Nucleus accumbens (tissue), 56 donors: Measurements from ENCODE around the gene SP1.
"Not testable (repeated sequence)": the region's sequence is repeated elsewhere in the genome, so short reads cannot be mapped to it uniquely, and the experiment has no call there.

ENCODE experiments used
- DNase-seq, 56 donors: peaks; one replicate each; lab custom pipeline; 2025; lab: John Stamatoyannopoulos, UW

The SP1 gene

DNA sequence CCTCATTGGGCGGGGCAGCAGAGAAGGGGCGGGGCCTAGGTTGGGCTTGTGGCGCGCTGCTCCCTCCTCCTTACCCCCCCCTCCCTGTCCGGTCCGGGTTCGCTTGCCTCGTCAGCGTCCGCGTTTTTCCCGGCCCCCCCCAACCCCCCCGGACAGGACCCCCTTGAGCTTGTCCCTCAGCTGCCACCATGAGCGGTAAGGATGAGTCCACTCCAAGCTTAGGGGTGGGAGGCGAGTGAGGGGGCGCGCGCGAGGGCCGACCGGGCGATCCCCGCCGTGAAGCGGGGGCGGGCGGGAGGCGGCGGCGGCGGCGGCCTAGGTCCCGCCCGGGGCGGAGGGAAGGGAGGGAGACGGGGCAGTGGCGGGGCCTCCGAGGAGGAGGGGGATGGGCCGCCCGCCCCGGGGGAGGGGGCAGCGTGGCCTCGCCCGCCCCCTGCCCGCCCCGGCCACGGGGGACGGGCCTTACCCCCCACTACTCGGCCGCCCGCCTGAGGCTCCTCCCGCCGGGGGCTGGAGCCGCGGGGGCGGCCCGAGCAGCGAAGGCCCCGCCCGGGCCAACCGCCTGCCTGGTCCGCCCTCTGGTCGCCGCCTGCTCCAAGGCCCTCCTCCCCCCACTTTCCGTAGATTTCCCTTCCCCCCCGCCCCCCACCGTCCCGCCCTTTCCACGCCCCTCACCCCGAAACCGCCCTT lies at the start of gene SP1:
TSS of gene SP1 (plus strand) at position 73 of the 690 bp plus-strand sequence. CDS start at position 189, 116 bp downstream.
- DNase-seq = peak in 55 of 56 donors; percentile 27 to 98 (median 79)

DNA sequence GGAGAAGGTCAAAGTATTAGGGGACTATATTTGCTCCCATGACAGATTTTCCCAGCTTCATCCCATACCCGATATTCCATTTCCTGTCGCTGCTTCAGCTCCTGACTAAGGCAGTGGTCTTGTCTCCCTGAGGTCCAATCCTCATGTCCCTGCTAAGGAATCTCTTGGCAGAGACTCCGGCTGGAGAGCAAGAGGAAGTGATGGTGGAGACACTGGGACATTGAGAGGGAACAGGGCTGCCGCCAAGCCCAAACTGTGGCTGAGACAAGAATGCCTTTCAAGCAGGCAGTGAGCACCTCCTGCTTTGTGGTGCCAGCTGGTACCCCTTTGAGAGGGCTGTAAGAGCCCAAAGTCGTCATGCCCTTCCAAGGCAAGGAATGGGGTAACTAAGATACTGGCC lies 49.3 kb upstream of the SP1 start:
- no peak for DNase-seq

DNA sequence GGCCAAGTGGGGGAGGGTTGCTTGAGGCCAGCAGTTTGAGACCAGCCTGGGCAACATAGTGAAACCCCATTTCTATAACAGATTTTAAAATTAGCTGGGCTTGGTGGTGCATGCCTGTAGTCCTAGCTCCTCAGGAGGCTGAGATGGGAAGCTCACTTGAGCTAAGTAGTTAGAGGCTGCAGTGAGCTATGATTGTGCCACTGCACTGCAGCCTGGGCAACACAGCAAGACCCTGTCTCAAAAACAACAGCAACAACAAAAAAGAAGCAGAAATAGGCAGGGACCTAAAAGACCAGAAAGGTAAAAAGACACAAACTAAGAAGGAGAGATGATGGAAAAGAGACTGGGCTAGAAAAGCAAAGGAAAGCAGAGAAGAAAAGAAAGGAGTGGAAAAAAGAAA lies 47.6 kb upstream of the SP1 start:
- DNase-seq = not testable (repeated sequence)

DNA sequence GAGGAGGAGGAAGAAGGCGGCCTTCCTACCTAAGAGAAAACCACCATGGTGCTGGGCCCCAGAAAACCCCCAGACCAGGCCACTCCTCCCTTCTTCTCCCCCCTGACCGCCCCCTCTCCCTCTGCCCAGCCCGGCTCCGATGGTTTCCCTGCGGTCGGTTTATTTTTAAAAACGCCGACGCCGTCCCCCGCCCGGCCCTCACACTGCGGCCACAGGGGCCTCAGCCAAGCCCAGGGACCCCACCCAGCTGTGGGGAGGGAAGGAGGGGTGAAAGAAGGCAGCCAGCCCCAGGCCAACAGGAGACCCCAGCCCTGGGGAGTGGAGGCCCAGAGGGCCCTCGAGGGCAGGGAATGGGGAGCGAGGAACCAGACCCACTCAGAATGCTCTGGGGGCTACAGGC lies 47.2 kb upstream of the SP1 start:
- DNase-seq = no peak

DNA sequence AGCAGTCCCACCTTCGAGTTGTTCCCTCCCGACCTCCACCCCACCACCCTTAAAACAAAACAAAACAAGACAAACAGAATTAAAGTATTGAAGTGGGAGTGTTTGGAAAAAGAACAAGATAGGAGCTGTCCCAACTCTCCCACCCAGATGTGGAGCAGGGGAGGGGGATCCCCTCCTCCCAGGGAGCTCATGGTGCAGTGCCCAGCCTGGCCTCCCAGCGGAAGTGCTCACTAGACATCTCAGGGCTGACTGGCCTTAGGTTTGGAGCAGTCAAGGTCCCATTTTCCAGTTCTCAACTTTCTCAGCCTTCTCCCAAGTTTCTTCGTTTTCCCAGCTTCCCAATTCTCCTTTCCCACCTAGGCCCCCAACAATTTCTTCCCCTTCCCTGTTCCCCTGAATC lies 46.7 kb upstream of the SP1 start:
- no peak for DNase-seq

DNA sequence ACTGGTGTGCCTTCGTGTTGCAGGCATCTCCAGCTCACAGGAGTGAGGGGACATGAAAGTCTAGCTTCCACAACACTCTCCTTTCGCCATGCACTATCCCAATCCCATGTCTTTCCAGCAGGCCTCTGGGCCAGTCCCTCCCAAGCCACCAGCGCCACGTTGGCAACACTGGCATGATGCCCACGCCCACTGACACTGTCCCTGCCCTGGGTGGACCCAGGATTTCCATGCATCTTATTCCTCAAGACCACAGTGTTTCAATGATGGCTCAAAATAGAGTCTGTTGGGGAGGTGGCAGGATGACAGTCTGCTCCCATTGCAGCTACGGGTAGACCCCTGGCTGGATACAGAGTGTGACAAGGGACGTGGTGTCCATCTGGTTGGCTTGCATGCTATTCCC lies 46.1 kb upstream of the SP1 start:
- no peak for DNase-seq

DNA sequence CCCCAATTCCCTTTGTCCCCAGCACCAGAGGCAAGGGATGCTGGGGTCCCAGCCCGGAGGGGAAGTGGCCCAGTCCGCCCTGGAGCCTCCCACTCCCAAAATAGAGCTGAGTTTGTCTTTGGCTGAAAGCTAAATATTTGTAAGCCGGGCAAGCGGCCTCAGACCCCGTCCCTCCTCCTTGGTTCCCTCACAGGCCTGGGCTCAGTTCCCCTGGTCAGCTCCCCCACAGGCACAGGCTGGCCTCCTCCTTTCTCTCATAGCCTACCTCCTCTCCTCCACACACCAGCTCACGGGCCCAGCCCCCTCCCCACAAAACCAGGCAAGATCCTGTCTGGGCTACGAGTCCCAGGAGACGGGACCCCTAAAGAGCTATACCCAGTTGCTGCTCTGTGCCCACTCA lies 45.2 kb upstream of the SP1 start:
- DNase-seq = no peak

DNA sequence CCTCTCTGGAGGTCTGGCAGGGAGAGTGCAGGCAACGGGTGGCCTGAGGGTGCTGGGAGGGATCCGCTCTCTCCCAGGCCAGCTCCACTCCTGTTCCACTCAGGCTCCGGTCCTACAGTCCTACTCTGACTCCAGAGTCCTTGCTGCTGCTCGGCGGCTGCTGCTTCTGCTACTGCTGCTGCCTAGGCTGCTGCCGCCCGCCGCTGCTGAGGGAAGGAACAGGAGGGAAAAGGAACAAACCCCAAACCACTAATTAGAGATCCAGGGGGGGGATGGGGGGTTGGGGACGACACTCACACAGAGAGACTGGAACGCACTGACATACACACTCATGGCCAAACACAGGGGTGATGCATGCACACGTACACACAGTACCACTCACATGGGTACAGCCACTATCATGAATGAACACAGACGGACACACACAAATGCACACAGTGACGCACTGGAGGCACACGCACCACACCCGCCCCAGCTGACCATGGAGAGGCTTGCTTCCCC lies 43.7 kb upstream of the SP1 start, which contains the start of gene SP7:
TSS of gene SP7 (minus strand) at position 174 of the 501 bp plus-strand sequence. CDS start 708 bp downstream, outside the sequence.
- DNase-seq = no peak

DNA sequence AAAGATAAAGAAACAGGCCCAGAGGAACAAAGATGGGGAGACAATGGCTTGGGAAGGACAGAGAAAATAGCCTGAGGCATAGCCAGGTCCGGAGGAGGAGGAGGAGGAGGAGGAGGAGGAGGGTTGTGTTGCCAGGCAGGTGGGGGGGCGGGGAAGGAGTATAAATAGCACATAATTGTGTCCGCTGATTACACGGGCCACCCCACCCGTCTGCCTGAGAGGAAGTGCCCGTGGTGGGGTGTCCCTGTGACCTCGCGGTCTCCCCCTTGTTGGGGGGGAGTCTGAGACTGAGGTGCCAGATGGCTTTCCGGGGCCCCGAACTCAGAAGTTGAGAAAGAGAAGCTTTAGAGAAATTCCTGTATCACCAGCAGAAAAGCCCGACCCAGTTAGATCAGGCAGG lies 42.0 kb upstream of the SP1 start:
- no peak for DNase-seq

DNA sequence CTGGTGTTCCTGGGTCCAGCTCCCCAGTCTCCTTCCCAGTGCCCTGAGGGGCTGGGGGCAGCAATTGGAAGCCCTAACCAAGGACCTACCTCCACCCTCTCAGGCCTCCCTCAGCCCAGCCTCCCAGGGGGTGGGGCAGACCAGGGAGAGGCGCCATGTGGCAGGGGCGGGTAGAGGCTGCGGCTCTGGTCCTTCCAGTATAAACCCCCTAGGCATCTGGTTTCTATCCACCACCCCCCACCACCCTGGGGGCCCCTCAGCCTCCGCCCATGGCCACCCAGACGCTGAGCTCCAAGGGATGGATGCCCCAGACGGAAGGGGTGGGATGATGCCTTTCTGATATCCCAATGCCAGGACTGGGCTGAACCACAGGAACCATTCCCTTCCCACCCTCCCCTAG lies 41.1 kb upstream of the SP1 start:
- no peak for DNase-seq

DNA sequence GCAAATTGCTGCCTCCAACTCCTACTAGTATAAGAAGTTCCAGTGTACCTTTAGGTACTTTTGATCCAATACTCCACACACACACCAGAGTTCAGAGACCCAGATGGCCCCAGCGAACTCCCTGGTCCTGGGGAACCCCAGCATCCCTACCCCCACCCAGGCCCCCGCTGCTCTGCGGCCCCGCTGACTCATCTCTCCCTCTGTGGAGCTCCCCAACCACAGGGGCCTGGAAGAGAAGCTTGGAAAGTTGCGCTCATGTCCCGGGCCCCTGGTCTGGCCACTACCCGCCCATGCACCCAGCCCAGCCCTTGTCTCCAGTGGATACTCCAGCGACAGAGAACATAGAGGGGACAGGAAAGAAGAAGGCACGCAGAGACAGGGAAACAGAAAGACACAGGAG lies 39.6 kb upstream of the SP1 start:
- no peak for DNase-seq

DNA sequence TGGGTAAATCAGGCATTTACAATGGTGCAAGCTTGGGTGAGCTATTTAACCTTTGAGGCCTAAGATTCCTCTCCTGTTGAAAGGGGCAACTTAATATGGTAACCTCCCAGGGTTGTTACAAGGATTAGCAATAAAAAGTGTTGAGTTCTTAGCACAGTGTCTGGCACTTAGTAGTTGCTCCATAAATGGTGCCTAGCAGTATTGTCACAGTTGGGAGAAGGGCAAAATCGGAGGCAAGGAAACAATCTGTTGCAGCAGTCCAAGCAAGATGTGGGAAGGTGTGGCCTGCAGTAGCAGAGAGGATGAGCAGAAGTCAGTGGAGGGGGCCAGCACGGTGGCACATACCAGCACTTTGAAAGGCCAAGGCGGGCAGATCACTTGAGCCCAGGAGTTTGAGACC lies 36.5 kb upstream of the SP1 start:
- DNase-seq = no peak

DNA sequence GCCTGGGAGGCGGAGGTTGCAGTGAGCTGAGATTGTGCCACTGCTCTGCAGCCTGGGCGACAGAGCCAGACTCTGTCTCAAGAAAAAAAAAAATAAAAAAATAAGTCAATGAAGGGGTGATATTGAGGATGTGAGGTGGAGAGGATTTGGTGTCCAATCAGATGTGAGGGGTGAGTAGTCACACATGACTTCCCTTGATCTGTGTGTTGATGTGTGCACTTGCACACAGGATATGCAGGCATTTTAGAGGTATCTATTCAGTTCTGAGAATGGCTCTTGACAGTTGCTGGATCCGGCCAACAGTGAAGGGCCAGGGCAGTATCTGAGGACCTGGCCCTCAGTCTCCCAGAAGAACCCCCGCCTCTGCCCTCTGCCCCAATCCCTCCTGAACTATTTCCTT lies 36.0 kb upstream of the SP1 start:
- no peak for DNase-seq

DNA sequence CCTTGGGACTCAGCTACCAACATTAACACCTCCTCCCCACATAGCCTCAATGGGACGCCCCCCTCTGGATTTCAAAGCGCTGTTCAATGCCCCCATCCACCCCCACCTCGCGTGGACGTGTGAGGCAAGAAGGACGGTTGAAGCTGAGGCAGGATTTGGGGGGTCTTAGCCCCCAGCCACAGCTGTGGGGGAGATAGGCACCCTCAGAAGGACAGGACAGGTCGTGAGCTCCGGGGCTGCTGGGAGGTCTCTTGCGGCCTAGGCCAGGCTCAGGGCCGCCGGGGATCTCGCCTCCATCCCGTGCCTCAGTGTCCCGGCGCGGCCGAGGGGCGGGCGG lies 35.5 kb upstream of the SP1 start:
- DNase-seq = peak in 3 of 56 donors; percentile 50 to 55 (median 50)

DNA sequence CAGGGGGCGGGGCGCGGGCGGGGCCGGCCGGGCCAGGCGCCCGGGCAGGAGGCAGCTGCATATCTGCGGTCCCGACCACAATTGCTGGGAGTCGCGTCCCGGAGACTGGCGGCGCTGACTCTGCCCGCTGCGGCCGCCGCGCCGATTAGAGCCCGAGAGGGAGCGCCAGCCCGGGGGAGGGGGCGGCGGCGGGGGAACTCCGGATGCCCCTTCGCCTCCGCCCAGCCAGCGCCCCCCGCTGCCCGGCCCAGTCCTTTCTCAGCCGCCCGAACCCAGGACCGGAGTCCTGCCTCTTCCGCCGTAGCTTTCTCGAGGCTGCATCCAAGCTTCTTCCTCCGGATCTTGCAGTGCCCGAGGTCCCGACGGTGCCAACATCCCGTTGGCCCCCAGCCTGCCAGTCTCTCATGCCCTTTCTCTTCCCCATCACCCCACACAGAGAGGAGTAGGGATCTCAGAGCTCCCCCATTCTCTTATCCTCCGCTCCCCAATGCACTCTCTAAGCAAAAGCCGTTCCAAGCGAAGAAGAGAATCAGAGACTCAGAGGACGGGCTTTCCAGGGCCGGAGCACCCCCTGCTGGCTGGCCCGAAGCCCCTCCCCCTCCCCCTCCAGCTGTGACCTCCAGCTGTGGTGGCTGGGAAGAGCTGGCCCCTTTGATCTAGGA lies 35.0 kb upstream of the SP1 start:
- peak in 54 of 56 donors; percentile 16 to 89 (median 72) for DNase-seq

DNA sequence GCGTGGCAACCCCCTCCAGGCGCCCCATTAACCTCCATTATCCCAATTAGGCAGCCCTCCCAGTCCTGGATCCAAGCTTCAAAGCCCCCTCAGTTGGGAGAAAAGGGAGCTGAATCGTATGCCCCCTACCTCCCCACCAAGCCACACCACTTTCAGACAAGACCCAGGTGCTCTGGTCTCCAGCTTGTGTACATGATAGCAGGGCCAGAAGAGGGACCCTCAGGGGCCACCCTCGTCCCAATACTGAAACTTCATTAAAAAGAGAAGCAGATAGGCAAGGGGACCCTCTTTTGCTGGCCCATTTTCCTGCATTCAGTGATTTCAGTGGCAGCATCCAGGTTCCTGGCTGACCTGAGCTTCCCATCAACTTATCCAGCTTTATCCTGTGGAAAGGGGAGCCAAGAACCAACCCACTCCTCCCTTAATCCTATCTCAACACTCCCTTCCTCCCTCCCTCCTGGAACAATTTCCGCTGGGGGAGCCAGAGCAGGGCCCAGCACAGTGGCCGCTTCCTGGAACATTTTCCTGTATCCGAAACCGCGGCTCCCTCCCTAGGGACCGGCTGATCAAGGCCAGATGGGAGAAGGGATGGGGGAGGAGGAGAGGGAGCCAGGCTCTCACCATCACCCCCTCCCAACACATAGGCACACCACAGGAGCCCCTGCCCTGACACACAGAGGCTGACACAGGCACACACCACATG lies 34.3 kb upstream of the SP1 start:
- DNase-seq = peak in 2 of 56 donors; percentile 9 to 21

DNA sequence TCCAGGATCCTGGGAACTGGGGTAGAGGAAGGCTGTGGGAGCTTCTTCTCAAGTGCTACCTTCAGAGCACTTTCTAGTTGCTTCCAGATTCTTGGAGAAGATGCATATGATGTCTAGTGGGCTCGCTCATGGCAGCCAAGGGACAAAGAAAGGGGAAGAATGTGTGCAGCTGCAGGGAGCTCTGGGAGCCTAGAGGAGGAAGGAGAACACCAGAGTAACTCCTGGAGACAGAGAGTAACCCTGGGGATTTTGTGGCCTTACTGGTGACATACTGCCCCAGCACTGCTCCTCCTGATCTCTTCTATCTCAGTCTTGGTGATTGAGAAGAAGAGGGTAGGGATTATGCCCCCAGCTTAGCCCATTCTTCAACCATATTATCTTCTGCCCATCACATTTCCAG lies 33.5 kb upstream of the SP1 start:
- DNase-seq = no peak

DNA sequence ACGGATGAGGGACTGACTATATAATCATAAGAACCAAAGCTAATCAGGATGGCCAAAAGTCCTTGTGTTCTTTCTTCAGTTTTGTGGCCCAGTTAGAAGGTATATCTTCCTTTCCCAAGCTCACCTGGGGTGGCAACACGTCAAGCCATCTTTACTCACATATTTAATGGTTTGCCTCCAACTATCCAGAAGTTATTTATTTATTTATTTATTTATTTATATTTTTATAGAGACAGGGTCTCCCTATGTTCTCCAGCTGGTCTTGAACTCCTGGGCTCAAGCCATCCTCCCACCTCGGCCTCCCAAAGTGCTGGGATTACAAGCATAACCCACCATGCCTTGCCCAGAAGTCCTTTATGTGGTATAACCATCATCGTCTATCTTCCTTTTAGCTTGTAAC lies 32.1 kb upstream of the SP1 start:
- DNase-seq = no peak

DNA sequence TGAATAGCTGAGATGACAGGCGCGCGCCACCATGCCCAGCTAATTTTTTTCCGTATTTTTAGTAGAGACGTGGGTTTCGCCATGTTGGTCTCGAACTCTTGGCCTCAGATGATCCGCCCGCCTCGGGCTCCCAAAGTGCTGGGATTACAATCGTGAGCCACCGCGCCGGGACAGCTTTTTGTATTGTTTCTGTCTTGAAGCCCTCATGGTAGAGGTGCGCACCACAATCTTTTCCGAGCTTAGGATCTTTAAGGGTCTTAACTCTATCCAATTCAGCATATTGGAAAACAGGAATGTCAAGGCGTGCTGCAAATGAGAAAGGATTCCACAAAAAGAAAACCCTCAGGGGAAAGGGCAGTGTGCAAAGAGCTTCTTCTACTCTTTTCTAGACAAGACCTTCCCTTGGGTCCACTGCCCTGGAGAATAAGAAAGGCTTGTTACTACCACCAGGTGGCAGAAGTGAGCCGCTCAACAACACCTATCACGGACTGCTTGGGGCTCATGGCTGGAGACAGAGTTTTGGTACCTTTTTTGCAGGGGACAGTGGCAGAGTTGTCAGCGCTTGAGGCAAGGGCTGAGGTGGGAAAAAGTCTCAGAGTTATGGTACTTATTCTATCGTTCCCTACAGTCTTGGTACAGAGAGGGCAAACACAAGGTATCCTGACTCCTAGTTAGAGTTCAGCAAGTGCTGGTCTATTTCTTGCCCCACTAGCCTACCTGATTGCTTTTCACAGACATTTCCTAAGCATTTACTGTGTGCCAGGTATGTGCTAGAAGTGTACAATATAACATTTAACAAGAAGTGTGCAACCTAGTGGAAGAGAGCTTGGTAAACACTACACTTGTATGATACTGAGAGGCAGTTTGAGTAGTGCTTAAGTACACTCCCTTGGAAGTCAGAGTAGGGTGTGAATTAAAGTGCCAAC lies 27.4 kb upstream of the SP1 start:
- peak in 54 of 56 donors; percentile 4 to 91 (median 66) for DNase-seq

DNA sequence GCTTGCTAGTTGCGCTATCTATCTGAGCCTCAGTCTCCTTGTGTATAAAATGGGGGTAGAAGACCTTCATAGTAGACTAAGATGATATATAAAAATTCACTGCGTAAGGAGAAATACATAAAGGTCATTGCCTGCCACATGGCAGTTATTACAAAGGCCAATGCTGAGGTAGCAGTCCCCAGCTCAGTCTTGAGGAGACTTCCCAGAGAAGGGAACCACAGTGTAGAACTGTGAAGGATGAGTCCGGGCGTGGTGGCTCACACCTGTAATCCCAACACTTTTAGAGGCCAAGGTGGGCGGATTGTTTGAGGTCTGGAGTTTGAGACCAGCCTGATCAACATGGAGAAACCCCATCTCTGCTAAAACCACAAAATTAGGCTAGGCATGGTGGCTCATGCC lies 26.7 kb upstream of the SP1 start:
- DNase-seq = no peak
